DMS79 (cell line): ENCODE data around the gene RDM1.

Experiments
- DNase-seq: peaks from one replicate; lab custom pipeline; 2025; lab: John Stamatoyannopoulos, UW

The RDM1 gene

GRCh38 chr17:35932586-35932985, 2.0 kb upstream of the RDM1 start:
- DNase-seq: no peak

GRCh38 chr17:35931794-35932425, 1.3 kb upstream of the RDM1 start:
- DNase-seq: no peak

- DNase-seq: no peak
These were observed 2.9 kb downstream of the RDM1 start for GRCh38 chr17:35927714-35928113.

- no peak for DNase-seq
These were observed 6.9 kb downstream of the RDM1 start for GRCh38 chr17:35923609-35924114.

GRCh38 chr17:35920229-35920628, 10.3 kb downstream of the RDM1 start:
- no peak for DNase-seq

- no peak for DNase-seq
These were observed 11.9 kb downstream of the RDM1 start for GRCh38 chr17:35918665-35919064.

- DNase-seq: no peak
These were observed 12.9 kb downstream of the RDM1 start for GRCh38 chr17:35917519-35918213.

GRCh38 chr17:35915153-35915964, 15.2 kb downstream of the RDM1 start:
- DNase-seq: no peak

- DNase-seq: no peak
These were observed 16.2 kb downstream of the RDM1 start for GRCh38 chr17:35914354-35914753.

GRCh38 chr17:35913609-35914008, 17.0 kb downstream of the RDM1 start:
- no peak for DNase-seq

- no peak for DNase-seq
These were observed 17.6 kb downstream of the RDM1 start for GRCh38 chr17:35912942-35913341.

GRCh38 chr17:35912339-35912912, 18.1 kb downstream of the RDM1 start:
- DNase-seq: no peak

GRCh38 chr17:35909408-35909807, 21.2 kb downstream of the RDM1 start:
- DNase-seq: no peak

GRCh38 chr17:35907691-35908090, 22.9 kb downstream of the RDM1 start:
- DNase-seq: no peak

GRCh38 chr17:35906926-35907637, 23.5 kb downstream of the RDM1 start:
- DNase-seq: no peak

GRCh38 chr17:35906191-35906925, 24.2 kb downstream of the RDM1 start:
- DNase-seq: no peak

GRCh38 chr17:35903451-35903850, 27.1 kb downstream of the RDM1 start:
- no peak for DNase-seq

GRCh38 chr17:35901631-35902175, 28.9 kb downstream of the RDM1 start:
- no peak for DNase-seq

- DNase-seq: no peak
These were observed 29.7 kb downstream of the RDM1 start for GRCh38 chr17:35900708-35901480.

- DNase-seq: no peak
These were observed 30.3 kb downstream of the RDM1 start for GRCh38 chr17:35900280-35900679.
